Suprapubic skin (tissue), 4 donors: ENCODE data around the gene GABRQ. TPM values are rescaled to one million over a fixed set of nuclear protein-coding genes. Genes with fewer than 3 reads are reported as not detected.

Experiments used
- DNase-seq, 2 donors: peaks; one replicate each; pipeline ENCODE4 v3.0.0-alpha.2; 2019; ENCODE audit warnings: low spot score in 2 of 2
- H3K27ac ChIP-seq: fragments of 200-600 bp; sonication (generic); one replicate; pipeline ENCODE4 v1.5.1; 2019
- H3K27me3 ChIP-seq: fragments of 200-600 bp; sonication (generic); one replicate; pipeline ENCODE4 v1.5.1; 2019
- H3K36me3 ChIP-seq: fragments of 200-600 bp; sonication (generic); one replicate; pipeline ENCODE4 v1.5.1; 2019
- H3K4me1 ChIP-seq: fragments of 200-600 bp; sonication (generic); one replicate; pipeline ENCODE4 v1.5.1; 2019
- H3K4me3 ChIP-seq: fragments of 200-600 bp; sonication (generic); one replicate; pipeline ENCODE4 v1.5.1; 2019; ENCODE audit warnings: mild to moderate bottlenecking
- H3K9me3 ChIP-seq: fragments of 200-600 bp; sonication (generic); one replicate; pipeline ENCODE4 v1.5.1; 2019
- EP300 ChIP-seq: sonication (generic); formaldehyde crosslinking; IDR thresholded peaks from one replicate; pipeline ENCODE4 v1.6.1; 2017; ENCODE audit warnings: antibody characterized with exemption
- POLR2A ChIP-seq, 2 donors: fragments of 450-650 bp; IDR thresholded peaks; one replicate each; pipeline ENCODE4 v1.6.1; 2017; ENCODE audit warnings: antibody characterized with exemption in 2 of 2, mild to moderate bottlenecking in 2 of 2, moderate library complexity in 2 of 2
- POLR2AphosphoS5 ChIP-seq, 3 donors: sonication (generic); formaldehyde crosslinking; IDR thresholded peaks; one replicate each; pipeline ENCODE4 v1.6.1; 2017; ENCODE audit warnings: antibody characterized with exemption in 3 of 3
- WGBS: methylation state at CpG from one replicate; pipeline ENCODE4 v1.1.5; 2018; 5-methylcytosine and 5-hydroxymethylcytosine counted together
- total RNA-seq, 4 donors: library from RNA; depleted of rRNA; stranded (reverse); fragments of >200 nt; gene quantifications; one replicate each; pipeline ENCODE4 v1.1.0, GENCODE V29; 2016
- TF ChIP-seq, protein P1 (sequence below), 2 donors: fragments of 200-600 bp in 1 of 2; fragments of 450-650 bp in 1 of 2; sonication (generic) in 1 of 2; IDR thresholded peaks; one replicate each; pipeline ENCODE4 v1.5.1; 2016 to 2019; ENCODE audit warnings: antibody characterized with exemption in 2 of 2, mild to moderate bottlenecking in 1 of 2, moderate library complexity in 1 of 2

GABRQ gene
- total RNA-seq: under 1 TPM in 3 of 4 donors, not detected in 1; 0.10 to 0.45 (median 0.34) TPM

GRCh38 chrX:152637649-152638442 lies at the start of gene GABRQ:
TSS of gene GABRQ (plus strand) at chrX:152637895. CDS start at chrX:152638203, 308 bp downstream.
- H3K4me1 ChIP-seq: peaks cover 7% of the 10 kb centered on the region
- H3K4me3 ChIP-seq: peak within 1 kb of the TSS; percentile 4
- H3K9me3 ChIP-seq: no peaks in the 10 kb centered on the region
- H3K36me3 ChIP-seq: no peaks in the 10 kb centered on the region
- peaks cover 17% of the 10 kb centered on the region for H3K27me3 ChIP-seq
- no peak for TF ChIP-seq POLR2A (IDR thresholded peaks at IDR 0.05)
- TF ChIP-seq EP300: no peak
- TF ChIP-seq, protein P1, sequence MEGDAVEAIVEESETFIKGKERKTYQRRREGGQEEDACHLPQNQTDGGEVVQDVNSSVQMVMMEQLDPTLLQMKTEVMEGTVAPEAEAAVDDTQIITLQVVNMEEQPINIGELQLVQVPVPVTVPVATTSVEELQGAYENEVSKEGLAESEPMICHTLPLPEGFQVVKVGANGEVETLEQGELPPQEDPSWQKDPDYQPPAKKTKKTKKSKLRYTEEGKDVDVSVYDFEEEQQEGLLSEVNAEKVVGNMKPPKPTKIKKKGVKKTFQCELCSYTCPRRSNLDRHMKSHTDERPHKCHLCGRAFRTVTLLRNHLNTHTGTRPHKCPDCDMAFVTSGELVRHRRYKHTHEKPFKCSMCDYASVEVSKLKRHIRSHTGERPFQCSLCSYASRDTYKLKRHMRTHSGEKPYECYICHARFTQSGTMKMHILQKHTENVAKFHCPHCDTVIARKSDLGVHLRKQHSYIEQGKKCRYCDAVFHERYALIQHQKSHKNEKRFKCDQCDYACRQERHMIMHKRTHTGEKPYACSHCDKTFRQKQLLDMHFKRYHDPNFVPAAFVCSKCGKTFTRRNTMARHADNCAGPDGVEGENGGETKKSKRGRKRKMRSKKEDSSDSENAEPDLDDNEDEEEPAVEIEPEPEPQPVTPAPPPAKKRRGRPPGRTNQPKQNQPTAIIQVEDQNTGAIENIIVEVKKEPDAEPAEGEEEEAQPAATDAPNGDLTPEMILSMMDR (IDR thresholded peaks at IDR 0.05): no peak
- TF ChIP-seq POLR2AphosphoS5 (IDR thresholded peaks at IDR 0.05): no peak
- no peak within 1 kb of the TSS for H3K27ac ChIP-seq
- WGBS: 39% methylated on average over 33 of the region's 64 CpGs
- DNase-seq: no peak

- TF ChIP-seq EP300 (no peak), POLR2AphosphoS5 (IDR thresholded peaks at IDR 0.05) (no peak), POLR2A (IDR thresholded peaks at IDR 0.05) (no peak)
- TF ChIP-seq, protein P1 (IDR thresholded peaks at IDR 0.05): no peak
- no peaks in the 10 kb centered on the region for H3K27me3 ChIP-seq
- H3K36me3 ChIP-seq: no peaks in the 10 kb centered on the region
- H3K4me3 ChIP-seq: no peak overlapping the region
- no peaks in the 10 kb centered on the region for H3K9me3 ChIP-seq
- DNase-seq: no peak
- H3K27ac ChIP-seq: no peak overlapping the region
- no peaks in the 10 kb centered on the region for H3K4me1 ChIP-seq
These were observed 49.5 kb upstream of the GABRQ start for GRCh38 chrX:152588206-152588605.

- no peak for DNase-seq
- H3K4me1 ChIP-seq: no peaks in the 10 kb centered on the region
- WGBS: 50% methylated on average over 5 of the region's 5 CpGs
These were observed 36.7 kb upstream of the GABRQ start for GRCh38 chrX:152600853-152601633.

DNA sequence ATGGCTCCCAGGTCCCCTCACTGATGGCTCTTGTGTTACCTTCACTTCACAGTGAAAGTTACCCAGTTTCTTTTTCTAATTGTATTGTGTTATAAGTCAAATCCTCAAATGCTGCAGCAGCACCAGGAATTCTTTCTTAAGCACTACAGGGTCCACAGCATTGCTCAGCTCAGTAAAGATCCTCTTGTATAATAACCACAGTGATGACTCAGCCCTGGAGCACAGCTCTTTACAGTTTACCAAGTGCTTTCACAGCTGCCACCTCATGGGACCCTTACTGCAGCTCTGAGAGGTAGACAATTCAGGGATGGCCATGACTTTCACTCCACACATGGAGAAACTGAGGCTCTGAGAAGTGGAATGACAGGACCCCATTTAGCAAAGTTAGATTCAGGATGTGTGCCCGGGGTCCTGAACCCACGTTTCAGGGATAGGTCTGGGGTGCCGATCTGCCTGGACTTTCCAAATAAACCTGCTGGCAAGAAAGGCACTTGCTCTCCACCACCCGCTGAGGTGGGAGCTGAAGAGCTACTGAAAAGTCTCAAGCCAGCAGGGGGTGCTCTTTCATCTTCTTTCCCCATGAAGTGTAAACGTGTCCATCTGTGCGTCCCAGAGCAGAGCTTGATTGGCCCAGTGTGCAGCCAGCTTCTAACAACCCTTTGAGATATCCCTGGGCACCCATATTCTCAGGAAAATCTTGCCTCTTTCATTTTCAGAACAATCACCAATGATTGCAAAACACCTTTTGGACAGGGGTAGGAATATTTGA lies 35.7 kb upstream of the GABRQ start:
- no peak for TF ChIP-seq POLR2AphosphoS5 (IDR thresholded peaks at IDR 0.05)
- no peak for TF ChIP-seq EP300
- TF ChIP-seq, protein P1 (IDR thresholded peaks at IDR 0.05): no peak
- TF ChIP-seq POLR2A (IDR thresholded peaks at IDR 0.05): no peak
- Histone ChIP-seq H3K27me3 (no peaks in the 10 kb centered on the region), H3K4me3 (no peak overlapping the region), H3K9me3 (no peaks in the 10 kb centered on the region), H3K4me1 (no peaks in the 10 kb centered on the region), H3K36me3 (no peaks in the 10 kb centered on the region), H3K27ac (no peak overlapping the region)
- WGBS: 40% methylated on average over 5 of the region's 6 CpGs
- no peak for DNase-seq

More at GRCh38 chrX:152600853-152601633, 36.7 kb upstream of the GABRQ start:
- Histone ChIP-seq H3K4me3 (no peak overlapping the region), H3K9me3 (no peaks in the 10 kb centered on the region), H3K27ac (no peak overlapping the region), H3K27me3 (no peaks in the 10 kb centered on the region), H3K36me3 (no peaks in the 10 kb centered on the region)
- TF ChIP-seq EP300: no peak
- TF ChIP-seq, protein P1 (IDR thresholded peaks at IDR 0.05): no peak
